ENCODE measurements around the gene RPUSD1.

Gene RPUSD1

GRCh38 chr16:769184-769784, 18.9 kb downstream of the RPUSD1 start (continued):
- TF ChIP-seq PATZ1 (CRISPR knock-in tag; IDR thresholded peaks at IDR 0.05; ENCODE audit: borderline replicate concordance) (no peak), SNAI2 (CRISPR knock-in tag; IDR thresholded peaks at IDR 0.05) (no peak), BACH2 (CRISPR knock-in tag; IDR thresholded peaks at IDR 0.05; ENCODE audit: borderline replicate concordance) (no peak), ESRRG (CRISPR knock-in tag; IDR thresholded peaks at IDR 0.05) (no peak), ISL1 (CRISPR knock-in tag; IDR thresholded peaks at IDR 0.05) (no peak), TCF4 (CRISPR knock-in tag; IDR thresholded peaks at IDR 0.05; ENCODE audit: borderline replicate concordance) (no peak)
- TF ChIP-seq, protein P1, sequence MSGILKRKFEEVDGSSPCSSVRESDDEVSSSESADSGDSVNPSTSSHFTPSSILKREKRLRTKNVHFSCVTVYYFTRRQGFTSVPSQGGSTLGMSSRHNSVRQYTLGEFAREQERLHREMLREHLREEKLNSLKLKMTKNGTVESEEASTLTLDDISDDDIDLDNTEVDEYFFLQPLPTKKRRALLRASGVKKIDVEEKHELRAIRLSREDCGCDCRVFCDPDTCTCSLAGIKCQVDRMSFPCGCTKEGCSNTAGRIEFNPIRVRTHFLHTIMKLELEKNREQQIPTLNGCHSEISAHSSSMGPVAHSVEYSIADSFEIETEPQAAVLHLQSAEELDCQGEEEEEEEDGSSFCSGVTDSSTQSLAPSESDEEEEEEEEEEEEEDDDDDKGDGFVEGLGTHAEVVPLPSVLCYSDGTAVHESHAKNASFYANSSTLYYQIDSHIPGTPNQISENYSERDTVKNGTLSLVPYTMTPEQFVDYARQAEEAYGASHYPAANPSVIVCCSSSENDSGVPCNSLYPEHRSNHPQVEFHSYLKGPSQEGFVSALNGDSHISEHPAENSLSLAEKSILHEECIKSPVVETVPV (CRISPR knock-in tag; IDR thresholded peaks at IDR 0.05), result no peak

DNA sequence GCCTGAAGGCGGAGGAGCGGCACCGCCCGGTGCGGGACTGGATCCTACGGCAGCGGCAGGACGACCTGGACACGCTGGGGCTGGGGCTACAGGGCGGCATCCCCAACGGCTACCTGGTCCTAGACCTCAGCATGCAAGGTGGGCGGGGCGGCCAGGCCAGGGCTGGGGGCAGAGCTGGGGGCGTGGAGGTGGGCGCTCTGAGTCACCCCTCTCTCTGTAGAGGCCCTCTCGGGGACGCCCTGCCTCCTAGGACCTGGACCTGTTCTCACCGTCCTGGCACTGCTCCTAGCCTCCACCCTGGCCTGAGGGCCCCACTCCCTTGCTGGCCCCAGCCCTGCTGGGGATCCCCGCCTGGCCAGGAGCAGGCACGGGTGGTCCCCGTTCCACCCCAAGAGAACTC, 19.8 kb downstream of the RPUSD1 start:
- no peak for ATAC-seq
- no peak for TF ChIP-seq POU6F1 (CRISPR knock-in tag; IDR thresholded peaks at IDR 0.05; ENCODE audit: borderline replicate concordance, low read depth)
- TF ChIP-seq, protein P2, sequence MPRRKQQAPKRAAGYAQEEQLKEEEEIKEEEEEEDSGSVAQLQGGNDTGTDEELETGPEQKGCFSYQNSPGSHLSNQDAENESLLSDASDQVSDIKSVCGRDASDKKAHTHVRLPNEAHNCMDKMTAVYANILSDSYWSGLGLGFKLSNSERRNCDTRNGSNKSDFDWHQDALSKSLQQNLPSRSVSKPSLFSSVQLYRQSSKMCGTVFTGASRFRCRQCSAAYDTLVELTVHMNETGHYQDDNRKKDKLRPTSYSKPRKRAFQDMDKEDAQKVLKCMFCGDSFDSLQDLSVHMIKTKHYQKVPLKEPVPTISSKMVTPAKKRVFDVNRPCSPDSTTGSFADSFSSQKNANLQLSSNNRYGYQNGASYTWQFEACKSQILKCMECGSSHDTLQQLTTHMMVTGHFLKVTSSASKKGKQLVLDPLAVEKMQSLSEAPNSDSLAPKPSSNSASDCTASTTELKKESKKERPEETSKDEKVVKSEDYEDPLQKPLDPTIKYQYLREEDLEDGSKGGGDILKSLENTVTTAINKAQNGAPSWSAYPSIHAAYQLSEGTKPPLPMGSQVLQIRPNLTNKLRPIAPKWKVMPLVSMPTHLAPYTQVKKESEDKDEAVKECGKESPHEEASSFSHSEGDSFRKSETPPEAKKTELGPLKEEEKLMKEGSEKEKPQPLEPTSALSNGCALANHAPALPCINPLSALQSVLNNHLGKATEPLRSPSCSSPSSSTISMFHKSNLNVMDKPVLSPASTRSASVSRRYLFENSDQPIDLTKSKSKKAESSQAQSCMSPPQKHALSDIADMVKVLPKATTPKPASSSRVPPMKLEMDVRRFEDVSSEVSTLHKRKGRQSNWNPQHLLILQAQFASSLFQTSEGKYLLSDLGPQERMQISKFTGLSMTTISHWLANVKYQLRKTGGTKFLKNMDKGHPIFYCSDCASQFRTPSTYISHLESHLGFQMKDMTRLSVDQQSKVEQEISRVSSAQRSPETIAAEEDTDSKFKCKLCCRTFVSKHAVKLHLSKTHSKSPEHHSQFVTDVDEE (CRISPR knock-in tag; IDR thresholded peaks at IDR 0.05), result no peak
- no peak for TF ChIP-seq TOX (CRISPR knock-in tag; IDR thresholded peaks at IDR 0.05; ENCODE audit: borderline replicate concordance)
- no peak for TF ChIP-seq BACH2 (CRISPR knock-in tag; IDR thresholded peaks at IDR 0.05; ENCODE audit: borderline replicate concordance)
- no peak for TF ChIP-seq PATZ1 (CRISPR knock-in tag; IDR thresholded peaks at IDR 0.05; ENCODE audit: borderline replicate concordance)
- no peak for TF ChIP-seq ZNF70 (CRISPR knock-in tag; IDR thresholded peaks at IDR 0.05)
- no peak for TF ChIP-seq GLIS3 (CRISPR knock-in tag; IDR thresholded peaks at IDR 0.05)
- TF ChIP-seq ZC3H10 (CRISPR knock-in tag; IDR thresholded peaks at IDR 0.05), result no peak
- TF ChIP-seq TCF4 (CRISPR knock-in tag; IDR thresholded peaks at IDR 0.05; ENCODE audit: borderline replicate concordance), result no peak
- TF ChIP-seq ESRRG (CRISPR knock-in tag; IDR thresholded peaks at IDR 0.05), result no peak

DNA sequence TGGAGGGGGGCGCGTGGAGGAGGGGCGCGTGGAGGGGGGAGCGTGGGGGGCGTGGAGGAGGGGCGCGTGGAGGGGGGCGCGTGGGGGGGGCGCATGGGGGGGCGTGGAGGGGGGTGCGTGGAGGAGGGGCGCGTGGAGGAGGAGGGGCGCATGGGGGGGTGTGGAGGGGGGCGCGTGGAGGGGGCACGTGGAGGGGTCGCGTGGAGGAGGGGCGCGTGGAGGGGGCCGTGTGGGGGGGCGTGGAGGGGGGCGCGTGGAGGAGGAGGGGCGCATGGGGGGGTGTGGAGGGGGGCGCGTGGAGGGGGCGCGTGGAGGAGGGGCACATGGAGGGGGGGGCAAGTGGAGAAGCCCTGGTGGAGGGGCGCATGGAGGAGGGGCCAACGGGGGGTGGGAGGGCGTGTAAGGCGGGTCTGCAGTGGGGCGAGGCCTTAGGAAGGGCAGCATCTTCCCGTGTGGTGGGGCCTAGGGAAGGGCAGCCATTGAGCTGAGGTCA, 20.4 kb downstream of the RPUSD1 start:
- ATAC-seq, result no peak
- TF ChIP-seq SNAI2 (CRISPR knock-in tag; IDR thresholded peaks at IDR 0.05) (no peak), CREB5 (CRISPR knock-in tag; IDR thresholded peaks at IDR 0.05; ENCODE audit: low read depth) (no peak), ZNF565 (CRISPR knock-in tag; conservative IDR thresholded peaks at IDR 0.05; ENCODE audit: low read depth) (no peak), TCF4 (CRISPR knock-in tag; IDR thresholded peaks at IDR 0.05; ENCODE audit: borderline replicate concordance) (no peak), OSR1 (CRISPR knock-in tag; IDR thresholded peaks at IDR 0.05) (no peak), ZNF8 (CRISPR knock-in tag; IDR thresholded peaks at IDR 0.05) (no peak), ZFP3 (CRISPR knock-in tag; IDR thresholded peaks at IDR 0.05) (no peak), ARNTL (CRISPR knock-in tag; IDR thresholded peaks at IDR 0.05; ENCODE audit: borderline replicate concordance, low read depth) (no peak), CSDC2 (CRISPR knock-in tag; IDR thresholded peaks at IDR 0.05) (no peak), RARB (CRISPR knock-in tag; IDR thresholded peaks at IDR 0.05) (no peak), BACH2 (CRISPR knock-in tag; IDR thresholded peaks at IDR 0.05; ENCODE audit: borderline replicate concordance) (no peak)

Data from SK-N-SH treated with all-trans-retinoic acid at 6 μM for 48 hours (cell line).